Type B pancreatic cell (in vitro differentiated cells): Measurements from ENCODE around the gene ITFG1. TPM values are rescaled to one million over a fixed set of nuclear protein-coding genes. Genes with fewer than 3 reads are reported as not detected.
A peak's percentile ranks its signal among the peaks of the same experiment; 100 is the strongest.

Source experiments
- DNase-seq: peaks from one replicate; pipeline ENCODE4 v3.0.0; 2021; ENCODE audit warnings: mixed read lengths; ENCODE audit not compliant: unreplicated experiment; ENCODE audit errors: extremely low spot score
- H3K27ac Mint-ChIP-seq: 2 replicates; pipeline ENCODE4 v1.8.0; 2021; ENCODE audit warnings: mild to moderate bottlenecking, mixed read lengths
- H3K27me3 Mint-ChIP-seq: 2 replicates; pipeline ENCODE4 v1.8.0; 2021; ENCODE audit warnings: mixed read lengths
- H3K36me3 Mint-ChIP-seq: 2 replicates; pipeline ENCODE4 v1.8.0; 2021; ENCODE audit warnings: mixed read lengths
- H3K4me1 Mint-ChIP-seq: one replicate; pipeline ENCODE4 v1.8.0; 2021; ENCODE audit warnings: mixed read lengths; ENCODE audit not compliant: unreplicated experiment
- H3K4me3 Mint-ChIP-seq: 2 replicates; pipeline ENCODE4 v1.8.0; 2021; ENCODE audit warnings: mild to moderate bottlenecking, mixed read lengths
- H3K9me3 Mint-ChIP-seq: 2 replicates; pipeline ENCODE4 v1.8.0; 2021; ENCODE audit warnings: mixed read lengths
- total RNA-seq: library from RNA; stranded (reverse); gene quantifications from 2 replicates; pipeline ENCODE4 v1.2.1, GENCODE V29; 2021; ENCODE audit warnings: low replicate concordance
- TF ChIP-seq, protein P1 (sequence below): fragments of 200-600 bp; sonication (generic); conservative IDR thresholded peaks from 2 replicates; pipeline ENCODE4 v1.5.0; 2021; ENCODE audit warnings: antibody characterized with exemption, mild to moderate bottlenecking

The ITFG1 gene
- total RNA-seq, 1 donor from 2014 or later = 47.1 TPM

DNA sequence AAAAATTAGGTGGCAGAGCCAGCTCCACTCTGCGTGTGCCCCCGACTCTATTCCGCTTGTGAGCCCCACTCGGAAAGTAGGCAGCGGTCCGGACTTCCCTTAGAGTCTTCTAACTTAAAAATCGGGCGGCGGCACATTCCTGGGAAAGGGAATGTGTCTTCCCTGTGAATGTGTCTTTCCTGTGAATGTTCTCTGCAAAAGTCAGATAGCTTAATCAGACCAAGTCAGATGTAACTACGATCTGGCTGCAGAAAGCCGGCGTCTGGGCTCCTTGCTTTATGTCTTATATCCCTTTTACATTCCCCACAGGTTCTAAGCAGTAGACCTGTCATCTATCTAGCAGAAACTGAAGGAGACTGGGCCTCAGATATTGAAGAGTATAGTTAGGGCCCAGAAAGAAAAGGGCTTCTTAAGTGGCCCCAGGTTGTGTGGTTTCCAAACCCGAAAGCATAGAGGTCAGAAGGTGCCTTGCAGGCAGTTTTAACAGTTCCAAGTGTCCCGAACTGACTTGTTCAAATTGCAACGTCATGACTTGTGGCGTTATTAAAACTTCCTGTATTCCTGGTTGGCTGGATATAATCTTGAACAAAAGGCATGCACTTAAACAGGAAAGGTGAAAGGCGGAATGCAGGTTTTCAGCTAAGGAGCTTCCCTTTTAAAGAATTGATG lies 869 bp upstream of the ITFG1 start:
- Mint-ChIP-seq H3K4me3 (peak overlapping the region; percentile 95), H3K27ac (peak overlapping the region; percentile 96), H3K4me1 (peaks cover 37% of the 10 kb centered on the region), H3K27me3 (no peaks in the 10 kb centered on the region), H3K36me3 (peaks cover 12% of the 10 kb centered on the region), H3K9me3 (no peaks in the 10 kb centered on the region)
- TF ChIP-seq, protein P1, sequence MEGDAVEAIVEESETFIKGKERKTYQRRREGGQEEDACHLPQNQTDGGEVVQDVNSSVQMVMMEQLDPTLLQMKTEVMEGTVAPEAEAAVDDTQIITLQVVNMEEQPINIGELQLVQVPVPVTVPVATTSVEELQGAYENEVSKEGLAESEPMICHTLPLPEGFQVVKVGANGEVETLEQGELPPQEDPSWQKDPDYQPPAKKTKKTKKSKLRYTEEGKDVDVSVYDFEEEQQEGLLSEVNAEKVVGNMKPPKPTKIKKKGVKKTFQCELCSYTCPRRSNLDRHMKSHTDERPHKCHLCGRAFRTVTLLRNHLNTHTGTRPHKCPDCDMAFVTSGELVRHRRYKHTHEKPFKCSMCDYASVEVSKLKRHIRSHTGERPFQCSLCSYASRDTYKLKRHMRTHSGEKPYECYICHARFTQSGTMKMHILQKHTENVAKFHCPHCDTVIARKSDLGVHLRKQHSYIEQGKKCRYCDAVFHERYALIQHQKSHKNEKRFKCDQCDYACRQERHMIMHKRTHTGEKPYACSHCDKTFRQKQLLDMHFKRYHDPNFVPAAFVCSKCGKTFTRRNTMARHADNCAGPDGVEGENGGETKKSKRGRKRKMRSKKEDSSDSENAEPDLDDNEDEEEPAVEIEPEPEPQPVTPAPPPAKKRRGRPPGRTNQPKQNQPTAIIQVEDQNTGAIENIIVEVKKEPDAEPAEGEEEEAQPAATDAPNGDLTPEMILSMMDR = peak; percentile 18
- DNase-seq = no peak

DNA sequence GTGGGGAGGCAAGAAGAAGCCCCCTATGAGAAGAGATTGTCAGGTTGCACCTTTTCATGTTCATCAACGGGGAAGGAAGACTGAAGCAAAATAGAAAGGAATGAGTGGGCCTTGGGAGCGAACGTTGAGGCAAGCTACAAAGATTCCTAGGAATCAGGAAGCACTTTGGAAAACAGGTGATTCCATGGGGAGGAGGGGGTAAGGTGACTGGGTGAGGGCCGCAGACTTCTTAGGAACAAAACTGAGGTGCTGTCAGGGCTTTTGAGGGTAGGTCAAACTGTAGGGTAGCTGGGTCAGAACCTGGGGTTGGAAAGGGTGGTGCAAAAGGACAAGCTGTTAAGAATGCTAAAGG lies 528 bp downstream of the ITFG1 start:
- H3K36me3 Mint-ChIP-seq = peaks cover 12% of the 10 kb centered on the region
- no peaks in the 10 kb centered on the region for H3K27me3 Mint-ChIP-seq
- H3K9me3 Mint-ChIP-seq = no peaks in the 10 kb centered on the region
- peak overlapping the region; percentile 95 for H3K4me3 Mint-ChIP-seq
- TF ChIP-seq, protein P1 = no peak
- H3K27ac Mint-ChIP-seq = peak overlapping the region; percentile 96
- DNase-seq = no peak
- H3K4me1 Mint-ChIP-seq = peaks cover 31% of the 10 kb centered on the region

DNA sequence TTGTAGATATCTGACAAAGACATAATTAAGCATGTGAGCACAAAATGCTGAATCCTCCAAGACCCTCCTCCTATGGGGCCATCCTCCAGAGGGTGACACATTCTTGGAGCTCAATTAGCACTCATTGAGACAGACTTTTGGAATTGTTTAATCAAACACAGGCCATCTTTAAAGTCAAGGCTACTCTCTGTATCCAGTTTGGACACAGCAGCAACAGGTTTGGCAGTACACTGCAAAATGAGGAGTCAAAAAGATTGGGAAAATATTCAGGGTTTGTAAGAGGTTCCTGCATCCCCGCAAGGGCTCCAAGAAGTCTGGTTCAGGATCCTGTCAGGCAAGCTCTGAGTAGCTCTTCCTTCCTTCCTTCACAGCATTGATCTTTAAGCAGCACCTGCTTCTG lies 1.3 kb downstream of the ITFG1 start:
- DNase-seq = no peak
- Mint-ChIP-seq H3K4me1 (peaks cover 35% of the 10 kb centered on the region), H3K9me3 (no peaks in the 10 kb centered on the region), H3K27me3 (no peaks in the 10 kb centered on the region), H3K36me3 (peaks cover 17% of the 10 kb centered on the region), H3K27ac (peak overlapping the region; percentile 96), H3K4me3 (peak overlapping the region; percentile 95)
- TF ChIP-seq, protein P1 = no peak

DNA sequence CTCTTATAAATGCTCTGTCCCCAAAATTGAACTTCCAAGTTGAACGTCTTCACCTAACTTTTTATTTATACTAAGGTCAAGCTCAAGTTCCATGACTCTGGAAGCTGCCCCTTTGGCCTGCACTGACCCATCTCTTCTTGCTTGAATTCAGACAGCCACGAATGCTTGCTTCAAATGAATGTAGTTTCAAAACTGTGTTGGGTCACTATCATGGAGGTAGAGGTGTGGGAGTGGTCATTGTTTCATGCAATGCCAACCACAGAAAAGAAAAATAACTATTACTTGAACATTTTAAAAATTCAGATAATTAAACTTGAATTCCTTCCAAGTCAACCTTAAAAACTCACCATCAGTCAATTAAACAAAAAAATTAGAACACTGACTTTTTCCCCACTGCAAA lies 2.5 kb downstream of the ITFG1 start:
- Mint-ChIP-seq H3K36me3 (peaks cover 22% of the 10 kb centered on the region), H3K27ac (no peak overlapping the region), H3K4me1 (peaks cover 28% of the 10 kb centered on the region), H3K9me3 (no peaks in the 10 kb centered on the region), H3K27me3 (no peaks in the 10 kb centered on the region), H3K4me3 (no peak overlapping the region)
- TF ChIP-seq, protein P1 = no peak
- no peak for DNase-seq

DNA sequence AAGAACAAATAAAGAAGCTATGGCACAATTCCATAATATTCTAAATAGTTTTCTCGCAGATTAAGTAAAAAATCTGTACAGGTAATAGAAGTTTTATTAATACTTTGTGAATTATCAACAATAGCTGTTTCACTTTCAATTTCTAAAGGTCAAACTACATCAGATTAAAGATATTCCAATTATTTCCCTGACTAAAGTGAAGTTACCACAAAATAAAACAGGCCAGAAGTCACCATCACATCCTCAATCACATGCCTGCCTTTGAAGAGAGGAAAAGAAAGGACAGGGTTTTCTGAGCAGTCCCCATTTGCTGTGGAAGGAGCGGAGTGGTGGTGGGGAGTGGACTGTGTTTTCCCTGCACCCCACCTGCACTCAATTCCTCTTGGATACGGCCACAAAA lies 11.1 kb downstream of the ITFG1 start:
- no peaks in the 10 kb centered on the region for H3K4me1 Mint-ChIP-seq
- H3K27me3 Mint-ChIP-seq = no peaks in the 10 kb centered on the region
- no peak for DNase-seq
- H3K4me3 Mint-ChIP-seq = no peak overlapping the region
- H3K9me3 Mint-ChIP-seq = no peaks in the 10 kb centered on the region
- H3K27ac Mint-ChIP-seq = no peak overlapping the region
- peaks cover 16% of the 10 kb centered on the region for H3K36me3 Mint-ChIP-seq
- TF ChIP-seq, protein P1 = no peak
